ENCODE results near the gene DCP1B.

The DCP1B gene

DNA sequence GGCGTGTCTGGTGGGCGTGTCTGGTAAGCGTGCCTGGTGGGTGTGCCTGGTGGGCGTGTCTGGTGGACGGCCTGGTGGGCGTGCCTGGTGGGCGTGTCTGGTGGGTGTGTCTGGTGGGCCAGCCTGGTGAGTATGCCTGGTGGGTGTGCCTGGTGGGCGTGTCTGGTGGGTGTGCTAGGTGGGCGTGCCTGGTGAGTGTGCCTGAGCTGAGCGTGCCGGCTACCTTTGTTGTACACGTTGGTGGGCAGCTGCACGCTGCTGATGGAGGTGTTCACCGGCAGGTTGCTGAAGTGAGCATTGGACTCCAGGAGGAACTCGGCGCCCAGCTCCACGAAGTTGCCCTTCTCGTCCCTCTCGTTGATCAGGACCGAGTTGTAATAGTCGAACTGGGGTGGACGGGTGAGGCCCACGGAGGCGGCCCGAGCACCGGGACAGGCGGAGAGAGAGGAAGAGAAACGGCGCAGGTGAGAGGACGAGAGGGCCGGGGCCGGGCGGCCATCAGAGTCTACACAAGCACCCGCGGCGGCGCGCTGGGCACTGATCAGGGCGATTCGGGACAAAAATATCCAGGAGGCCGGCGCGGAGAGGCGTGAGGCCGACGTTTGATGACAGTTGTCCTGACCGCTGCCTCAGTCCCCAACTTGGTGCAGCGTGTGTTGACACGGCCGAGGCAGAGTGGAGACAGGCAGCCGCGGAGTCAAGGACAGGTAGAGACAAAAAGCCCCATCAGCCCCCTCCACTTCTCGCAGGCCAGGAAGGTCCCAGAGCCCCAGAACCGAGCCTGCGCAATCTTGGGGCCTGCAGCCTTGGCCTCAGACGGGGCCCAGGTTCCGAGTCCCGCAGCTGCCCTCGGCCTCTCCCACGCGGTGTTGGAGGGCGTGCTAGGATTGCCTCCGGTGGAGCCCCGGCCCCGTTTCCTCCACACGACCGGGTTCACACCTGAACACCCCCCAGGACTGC lies 96.3 kb downstream of the DCP1B start:
- TF ChIP-seq, protein P1, sequence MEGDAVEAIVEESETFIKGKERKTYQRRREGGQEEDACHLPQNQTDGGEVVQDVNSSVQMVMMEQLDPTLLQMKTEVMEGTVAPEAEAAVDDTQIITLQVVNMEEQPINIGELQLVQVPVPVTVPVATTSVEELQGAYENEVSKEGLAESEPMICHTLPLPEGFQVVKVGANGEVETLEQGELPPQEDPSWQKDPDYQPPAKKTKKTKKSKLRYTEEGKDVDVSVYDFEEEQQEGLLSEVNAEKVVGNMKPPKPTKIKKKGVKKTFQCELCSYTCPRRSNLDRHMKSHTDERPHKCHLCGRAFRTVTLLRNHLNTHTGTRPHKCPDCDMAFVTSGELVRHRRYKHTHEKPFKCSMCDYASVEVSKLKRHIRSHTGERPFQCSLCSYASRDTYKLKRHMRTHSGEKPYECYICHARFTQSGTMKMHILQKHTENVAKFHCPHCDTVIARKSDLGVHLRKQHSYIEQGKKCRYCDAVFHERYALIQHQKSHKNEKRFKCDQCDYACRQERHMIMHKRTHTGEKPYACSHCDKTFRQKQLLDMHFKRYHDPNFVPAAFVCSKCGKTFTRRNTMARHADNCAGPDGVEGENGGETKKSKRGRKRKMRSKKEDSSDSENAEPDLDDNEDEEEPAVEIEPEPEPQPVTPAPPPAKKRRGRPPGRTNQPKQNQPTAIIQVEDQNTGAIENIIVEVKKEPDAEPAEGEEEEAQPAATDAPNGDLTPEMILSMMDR (conservative IDR thresholded peaks at IDR 0.05; ENCODE audit: low read depth, low read length), result no peak
- H3K4me3 ChIP-seq (ENCODE audit: low read length), result no peak overlapping the region
- no peak for DNase-seq (ENCODE audit: low read depth)

DNA sequence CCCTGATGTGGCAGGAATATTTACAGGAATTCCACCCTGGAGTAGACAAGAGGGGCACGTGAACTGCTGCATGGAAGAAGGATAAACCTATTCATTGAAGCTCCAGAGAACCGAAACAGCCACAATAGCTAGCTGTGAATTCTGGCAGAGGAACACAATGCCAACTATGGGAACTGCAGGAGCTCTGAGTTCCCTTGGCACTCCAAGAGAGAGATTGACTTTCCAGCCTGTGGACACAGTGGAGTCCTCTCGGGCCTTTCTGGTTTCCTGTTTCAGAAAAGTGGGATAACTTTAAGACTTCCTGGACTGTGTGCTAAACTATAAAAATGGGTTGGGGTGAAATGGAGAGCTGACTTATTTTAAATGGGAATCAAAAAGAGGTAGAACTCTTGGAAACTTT lies 97.7 kb downstream of the DCP1B start:
- no peak for DNase-seq (ENCODE audit: low read depth)
- H3K4me3 ChIP-seq (ENCODE audit: low read length), result no peak overlapping the region
- TF ChIP-seq, protein P1 (conservative IDR thresholded peaks at IDR 0.05; ENCODE audit: low read depth, low read length), result no peak

DNA sequence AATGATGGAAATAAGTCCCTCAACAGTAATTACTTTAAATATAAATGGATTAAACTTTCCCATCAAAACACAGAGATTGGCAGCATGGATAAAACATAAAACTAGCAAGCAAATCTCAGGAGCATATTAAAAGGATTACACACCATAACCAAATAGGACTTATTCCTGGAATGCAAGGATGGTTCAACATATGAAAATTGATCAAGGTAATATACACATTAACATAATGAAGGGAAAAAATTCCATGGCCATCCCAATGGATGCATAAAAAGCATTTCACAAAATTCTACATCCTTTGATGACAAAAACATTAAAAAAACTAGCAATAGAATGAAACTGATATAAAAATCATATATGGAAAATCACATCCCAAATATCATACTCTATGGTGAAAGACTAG lies 99.4 kb downstream of the DCP1B start:
- TF ChIP-seq, protein P1 (conservative IDR thresholded peaks at IDR 0.05; ENCODE audit: low read depth, low read length), result no peak
- DNase-seq (ENCODE audit: low read depth), result no peak
- H3K4me3 ChIP-seq (ENCODE audit: low read length), result no peak overlapping the region

DNA sequence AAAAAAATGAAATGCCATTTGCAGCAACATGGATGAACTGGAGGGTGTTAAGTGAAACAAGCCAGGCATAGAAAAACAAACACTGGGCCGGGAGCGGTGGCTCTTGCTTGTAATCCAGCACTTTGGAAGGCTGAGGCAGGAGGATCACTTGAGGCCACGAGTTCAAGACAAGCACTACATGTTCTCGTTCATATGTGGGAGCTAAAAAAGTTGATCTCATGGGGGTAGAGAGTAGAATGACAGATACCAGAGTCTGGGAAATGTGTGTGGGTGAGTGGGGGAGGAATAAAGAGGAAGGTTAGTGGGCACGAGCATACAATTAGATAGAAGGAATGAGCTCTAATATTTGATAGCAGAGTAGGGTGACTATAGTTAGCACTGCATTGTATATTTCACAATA lies 107.3 kb downstream of the DCP1B start:
- TF ChIP-seq, protein P1 (conservative IDR thresholded peaks at IDR 0.05; ENCODE audit: low read depth, low read length), result no peak
- DNase-seq (ENCODE audit: low read depth), result no peak
- no peak overlapping the region for H3K4me3 ChIP-seq (ENCODE audit: low read length)

All from retinal pigment epithelial cell (primary cell).